Bronchial epithelial cell (primary cell): ENCODE measurements around the gene ELP1. TPM values are rescaled to one million over a fixed set of nuclear protein-coding genes. Genes with fewer than 3 reads are reported as not detected.

Experiments used
- DNase-seq: peaks from one replicate; pipeline ENCODE4 v3.0.0-alpha.2; 2010; ENCODE audit warnings: low read depth
- FAIRE-seq: peaks from 2 replicates; lab custom pipeline; 2011; peaks lifted over from hg19 to GRCh38; lab: Jason Lieb, UNC
- H3K27me3 ChIP-seq: 2 replicates; pipeline ENCODE4 v1.5.1; 2011; ENCODE audit warnings: low read length; ENCODE audit not compliant: control insufficient read depth, insufficient read depth
- H3K36me3 ChIP-seq: 2 replicates; pipeline ENCODE4 v1.5.1; 2011; ENCODE audit warnings: low read length; ENCODE audit not compliant: control insufficient read depth, insufficient read depth
- H3K4me3 ChIP-seq: 2 replicates; pipeline ENCODE4 v1.5.1; 2011; ENCODE audit warnings: mild to moderate bottlenecking, low read depth, low read length, control low read depth
- CTCF ChIP-seq: IDR thresholded peaks from 2 replicates; pipeline ENCODE4 v1.5.1; 2011; ENCODE audit warnings: mild to moderate bottlenecking, moderate library complexity, low read length, control low read depth, inconsistent platforms; ENCODE audit not compliant: insufficient read depth, severe bottlenecking
- total RNA-seq: library from RNA; depleted of rRNA; stranded (reverse); fragments of >200 nt; gene quantifications from 2 replicates; pipeline ENCODE4 v1.2.1, GENCODE V29; 2014

ELP1 gene
- total RNA-seq, 1 donor from 2014 or later = 37.9 TPM

GRCh38 chr9:108956631-108957026 is 22.7 kb upstream of the ELP1 start:
- Histone ChIP-seq H3K4me3 (no peak overlapping the region), H3K27me3 (no peaks in the 10 kb centered on the region), H3K36me3 (no peaks in the 10 kb centered on the region)
- FAIRE-seq (no peak), DNase-seq (no peak)
- no peak for TF ChIP-seq CTCF

GRCh38 chr9:108956022-108956630 is 22.2 kb upstream of the ELP1 start:
- no peaks in the 10 kb centered on the region for H3K27me3 ChIP-seq
- H3K36me3 ChIP-seq = no peaks in the 10 kb centered on the region
- no peak for DNase-seq
- H3K4me3 ChIP-seq = no peak overlapping the region
- no peak for TF ChIP-seq CTCF
- FAIRE-seq = no peak

- H3K4me3 ChIP-seq = no peak overlapping the region
- no peaks in the 10 kb centered on the region for H3K27me3 ChIP-seq
- no peaks in the 10 kb centered on the region for H3K36me3 ChIP-seq
- FAIRE-seq (no peak), DNase-seq (peak; percentile 64)
- peak; percentile 43 for TF ChIP-seq CTCF
These were observed 20.2 kb upstream of the ELP1 start for GRCh38 chr9:108953983-108954574.

- FAIRE-seq = no peak
- no peaks in the 10 kb centered on the region for H3K27me3 ChIP-seq
- no peak for TF ChIP-seq CTCF
- no peak overlapping the region for H3K4me3 ChIP-seq
- H3K36me3 ChIP-seq = no peaks in the 10 kb centered on the region
- peak; percentile 8 for DNase-seq
These were observed 17.7 kb upstream of the ELP1 start for GRCh38 chr9:108951578-108951977.

- Histone ChIP-seq H3K36me3 (no peaks in the 10 kb centered on the region), H3K4me3 (no peak overlapping the region), H3K27me3 (no peaks in the 10 kb centered on the region)
- no peak for FAIRE-seq
- no peak for DNase-seq
- TF ChIP-seq CTCF = no peak
These were observed 16.2 kb upstream of the ELP1 start for GRCh38 chr9:108950168-108950567.
